ENCODE data around the gene KRT222. TPM values are rescaled to one million over a fixed set of nuclear protein-coding genes. Genes with fewer than 3 reads are reported as not detected.
A peak's percentile ranks its signal among the peaks of the same experiment; 100 is the strongest.

KRT222 gene
- total and polyA plus RNA-seq, 2 of the 13 experiments (the other 11 are each of a cell fraction or from before 2014, with no cell fraction given) = not detected

- no peak for TF ChIP-seq RBAK (CRISPR knock-in tag; IDR thresholded peaks at IDR 0.05)
- no peak for TF ChIP-seq ZBTB3 (CRISPR knock-in tag; IDR thresholded peaks at IDR 0.05; ENCODE audit: borderline replicate concordance, low read depth)
- TF ChIP-seq ZZZ3 (CRISPR knock-in tag; IDR thresholded peaks at IDR 0.05; ENCODE audit: borderline replicate concordance) = no peak; the same call in 1 of the 2 replicates
- no peak for TF ChIP-seq CBX1 (IDR thresholded peaks at IDR 0.05; ENCODE audit: low read depth)
- TF ChIP-seq ELF1 (CRISPR knock-in tag; IDR thresholded peaks at IDR 0.05) = no peak; the same call in none of the 2 replicates
- TF ChIP-seq, protein P1, sequence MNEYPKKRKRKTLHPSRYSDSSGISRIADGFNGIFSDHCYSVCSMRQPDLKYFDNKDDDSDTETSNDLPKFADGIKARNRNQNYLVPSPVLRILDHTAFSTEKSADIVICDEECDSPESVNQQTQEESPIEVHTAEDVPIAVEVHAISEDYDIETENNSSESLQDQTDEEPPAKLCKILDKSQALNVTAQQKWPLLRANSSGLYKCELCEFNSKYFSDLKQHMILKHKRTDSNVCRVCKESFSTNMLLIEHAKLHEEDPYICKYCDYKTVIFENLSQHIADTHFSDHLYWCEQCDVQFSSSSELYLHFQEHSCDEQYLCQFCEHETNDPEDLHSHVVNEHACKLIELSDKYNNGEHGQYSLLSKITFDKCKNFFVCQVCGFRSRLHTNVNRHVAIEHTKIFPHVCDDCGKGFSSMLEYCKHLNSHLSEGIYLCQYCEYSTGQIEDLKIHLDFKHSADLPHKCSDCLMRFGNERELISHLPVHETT (CRISPR knock-in tag; conservative IDR thresholded peaks at IDR 0.05) = no peak
- TF ChIP-seq, protein P2, sequence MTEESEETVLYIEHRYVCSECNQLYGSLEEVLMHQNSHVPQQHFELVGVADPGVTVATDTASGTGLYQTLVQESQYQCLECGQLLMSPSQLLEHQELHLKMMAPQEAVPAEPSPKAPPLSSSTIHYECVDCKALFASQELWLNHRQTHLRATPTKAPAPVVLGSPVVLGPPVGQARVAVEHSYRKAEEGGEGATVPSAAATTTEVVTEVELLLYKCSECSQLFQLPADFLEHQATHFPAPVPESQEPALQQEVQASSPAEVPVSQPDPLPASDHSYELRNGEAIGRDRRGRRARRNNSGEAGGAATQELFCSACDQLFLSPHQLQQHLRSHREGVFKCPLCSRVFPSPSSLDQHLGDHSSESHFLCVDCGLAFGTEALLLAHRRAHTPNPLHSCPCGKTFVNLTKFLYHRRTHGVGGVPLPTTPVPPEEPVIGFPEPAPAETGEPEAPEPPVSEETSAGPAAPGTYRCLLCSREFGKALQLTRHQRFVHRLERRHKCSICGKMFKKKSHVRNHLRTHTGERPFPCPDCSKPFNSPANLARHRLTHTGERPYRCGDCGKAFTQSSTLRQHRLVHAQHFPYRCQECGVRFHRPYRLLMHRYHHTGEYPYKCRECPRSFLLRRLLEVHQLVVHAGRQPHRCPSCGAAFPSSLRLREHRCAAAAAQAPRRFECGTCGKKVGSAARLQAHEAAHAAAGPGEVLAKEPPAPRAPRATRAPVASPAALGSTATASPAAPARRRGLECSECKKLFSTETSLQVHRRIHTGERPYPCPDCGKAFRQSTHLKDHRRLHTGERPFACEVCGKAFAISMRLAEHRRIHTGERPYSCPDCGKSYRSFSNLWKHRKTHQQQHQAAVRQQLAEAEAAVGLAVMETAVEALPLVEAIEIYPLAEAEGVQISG (CRISPR knock-in tag; IDR thresholded peaks at IDR 0.05) = peak; percentile 70
- no peak for TF ChIP-seq CEBPZ (IDR thresholded peaks at IDR 0.05; ENCODE audit: low read length)
- peak; percentile 0 for TF ChIP-seq ZNF234 (CRISPR knock-in tag; conservative IDR thresholded peaks at IDR 0.05)
- TF ChIP-seq, protein P3, sequence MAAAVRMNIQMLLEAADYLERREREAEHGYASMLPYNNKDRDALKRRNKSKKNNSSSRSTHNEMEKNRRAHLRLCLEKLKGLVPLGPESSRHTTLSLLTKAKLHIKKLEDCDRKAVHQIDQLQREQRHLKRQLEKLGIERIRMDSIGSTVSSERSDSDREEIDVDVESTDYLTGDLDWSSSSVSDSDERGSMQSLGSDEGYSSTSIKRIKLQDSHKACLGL (CRISPR knock-in tag; IDR thresholded peaks at IDR 0.05) = peak; percentile 67
- peak; percentile 18 for TF ChIP-seq XRCC5 (optimal IDR thresholded peaks at IDR 0.05; ENCODE audit: low read length)
- TF ChIP-seq, protein P4, sequence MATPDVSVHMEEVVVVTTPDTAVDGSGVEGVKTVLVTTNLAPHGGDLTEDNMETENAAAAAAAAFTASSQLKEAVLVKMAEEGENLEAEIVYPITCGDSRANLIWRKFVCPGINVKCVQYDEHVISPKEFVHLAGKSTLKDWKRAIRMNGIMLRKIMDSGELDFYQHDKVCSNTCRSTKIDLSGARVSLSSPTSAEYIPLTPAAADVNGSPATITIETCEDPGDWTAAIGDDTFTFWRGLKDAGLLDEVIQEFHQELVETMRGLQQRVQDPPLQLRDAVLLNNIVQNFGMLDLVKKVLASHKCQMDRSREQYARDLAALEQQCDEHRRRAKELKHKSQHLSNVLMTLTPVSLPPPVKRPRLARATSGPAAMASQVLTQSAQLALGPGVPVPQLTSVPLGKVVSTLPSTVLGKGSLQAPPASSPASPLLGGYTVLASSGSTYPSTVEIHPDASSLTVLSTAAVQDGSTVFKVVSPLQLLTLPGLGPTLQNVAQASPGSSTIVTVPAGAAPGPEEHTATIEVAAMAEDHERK (CRISPR knock-in tag; IDR thresholded peaks at IDR 0.05; ENCODE audit: low read depth) = no peak
- no peak for TF ChIP-seq FOXM1 (CRISPR knock-in tag; IDR thresholded peaks at IDR 0.05)
- no peak for TF ChIP-seq NONO (IDR thresholded peaks at IDR 0.05)
- TF ChIP-seq NONO (CRISPR knock-in tag; conservative IDR thresholded peaks at IDR 0.05) = no peak
- TF ChIP-seq RARA (CRISPR knock-in tag; IDR thresholded peaks at IDR 0.05) = peak; percentile 31; the same call in 1 of the 2 replicates
- TF ChIP-seq, protein P5, sequence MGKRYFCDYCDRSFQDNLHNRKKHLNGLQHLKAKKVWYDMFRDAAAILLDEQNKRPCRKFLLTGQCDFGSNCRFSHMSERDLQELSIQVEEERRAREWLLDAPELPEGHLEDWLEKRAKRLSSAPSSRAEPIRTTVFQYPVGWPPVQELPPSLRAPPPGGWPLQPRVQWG (CRISPR knock-in tag; IDR thresholded peaks at IDR 0.05; ENCODE audit: borderline replicate concordance, low read depth) = no peak
- no peak for TF ChIP-seq ZC3H4 (CRISPR knock-in tag; IDR thresholded peaks at IDR 0.05; ENCODE audit: borderline replicate concordance)
- TF ChIP-seq PPARG (CRISPR knock-in tag; conservative IDR thresholded peaks at IDR 0.05) = no peak; the same call in 1 of the 2 replicates
- peak; percentile 10; the same call in 1 of the 2 replicates for TF ChIP-seq ONECUT2 (CRISPR knock-in tag; IDR thresholded peaks at IDR 0.05)
Measured at GRCh38 chr17:40647624-40648383, 17.2 kb downstream of the KRT222 start, which contains the start of gene SMARCE1 (continued).

Data from HepG2 (cell line).